Activated naive CD8-positive, alpha-beta T cell (primary cell): ENCODE measurements around the gene TMEM98.
"Not testable (repeated sequence)": the region's sequence is repeated elsewhere in the genome, so short reads cannot be mapped to it uniquely, and the experiment has no call there.

ENCODE experiments used
- H3K27ac Mint-ChIP-seq: one replicate; pipeline ENCODE4 v1.8.0; 2021; ENCODE audit warnings: mixed read lengths
- H3K27me3 Mint-ChIP-seq: one replicate; pipeline ENCODE4 v1.8.0; 2021; ENCODE audit warnings: mixed read lengths
- H3K36me3 Mint-ChIP-seq: one replicate; pipeline ENCODE4 v1.8.0; 2021; ENCODE audit warnings: mixed read lengths
- H3K4me1 Mint-ChIP-seq: one replicate; pipeline ENCODE4 v1.8.0; 2021; ENCODE audit warnings: low read depth, mixed read lengths
- H3K4me3 Mint-ChIP-seq: one replicate; pipeline ENCODE4 v1.8.0; 2021; ENCODE audit warnings: mild to moderate bottlenecking, mixed read lengths
- H3K9me3 Mint-ChIP-seq: one replicate; pipeline ENCODE4 v1.8.0; 2021; ENCODE audit warnings: low read depth, mixed read lengths

The TMEM98 gene

DNA sequence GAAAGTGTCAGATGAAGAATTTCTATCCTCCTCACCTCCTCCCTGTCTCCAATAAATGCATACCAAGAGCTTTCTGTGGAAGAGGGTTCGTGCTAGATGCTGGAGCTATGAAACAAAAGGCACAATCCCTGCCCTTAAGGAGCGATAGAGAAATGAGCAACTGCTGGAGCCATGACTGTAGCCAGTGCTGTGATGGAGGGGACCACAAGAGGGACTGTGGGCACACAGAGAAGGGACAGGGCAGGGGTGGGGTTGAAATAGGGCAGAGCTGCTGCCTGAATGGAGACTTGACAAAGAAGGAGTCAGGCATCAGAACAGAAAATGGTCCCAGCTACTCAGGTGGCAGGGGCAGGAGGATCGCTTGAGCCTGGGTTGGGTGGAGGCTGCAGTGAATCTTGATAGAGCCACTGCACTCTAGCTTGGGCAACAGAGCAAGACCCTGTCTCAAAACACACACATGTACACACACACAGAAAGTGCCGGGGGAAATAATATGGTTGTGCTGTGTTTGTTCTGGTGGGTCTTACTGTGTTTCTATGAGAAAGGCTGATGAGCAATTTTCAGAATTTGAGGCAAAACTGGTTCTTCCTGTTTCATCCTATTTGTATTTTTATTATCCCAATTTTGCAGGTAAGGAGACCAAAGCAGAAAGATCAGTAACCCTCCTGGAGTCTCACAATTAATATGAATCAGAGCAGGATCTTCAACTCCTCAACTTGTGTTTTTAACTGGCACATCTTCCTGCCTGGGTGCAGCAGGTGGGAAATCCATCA is 16.5 kb downstream of the TMEM98 start:
- Mint-ChIP-seq H3K27me3 (peaks cover 2% of the 10 kb centered on the region), H3K27ac (no peak overlapping the region), H3K36me3 (no peaks in the 10 kb centered on the region), H3K4me3 (no peak overlapping the region), H3K9me3 (no peaks in the 10 kb centered on the region), H3K4me1 (no peaks in the 10 kb centered on the region)

DNA sequence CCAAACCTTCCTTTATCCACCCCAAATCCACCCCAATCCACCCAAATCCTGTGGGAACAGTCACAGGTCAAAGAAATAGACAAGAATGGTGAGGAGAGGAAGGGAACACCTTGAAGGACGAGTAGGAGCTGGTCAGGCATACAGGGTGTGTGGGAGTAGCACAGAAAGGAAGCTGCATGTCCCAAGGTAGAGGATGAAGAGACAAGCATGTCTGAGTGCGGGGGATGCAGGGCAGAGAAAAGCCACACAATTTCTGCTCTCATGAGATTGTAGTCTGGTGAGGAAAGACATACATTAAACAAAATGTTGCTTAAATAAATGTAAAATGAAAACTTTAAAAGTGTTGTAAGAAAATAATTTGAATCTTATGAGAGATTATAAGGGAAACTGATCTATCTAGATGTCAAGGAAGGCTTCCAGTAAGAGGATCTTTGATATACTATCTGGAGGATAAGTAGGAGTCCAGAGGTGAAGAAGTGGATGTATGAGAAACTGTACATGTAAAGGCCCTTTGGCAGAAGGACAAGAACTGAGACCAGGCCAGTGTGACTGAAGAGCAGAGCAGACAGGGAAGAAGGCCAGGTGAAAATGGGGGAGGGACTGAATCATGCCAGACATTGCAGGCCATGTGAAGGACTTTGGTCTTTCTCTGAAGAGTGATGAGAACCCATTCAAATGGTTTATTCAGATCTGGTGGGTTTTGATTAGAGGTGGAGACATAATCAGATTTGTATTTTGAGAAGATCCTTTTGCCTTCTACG is 18.6 kb downstream of the TMEM98 start:
- Mint-ChIP-seq H3K27ac (no peak overlapping the region), H3K36me3 (no peaks in the 10 kb centered on the region), H3K27me3 (peaks cover 5% of the 10 kb centered on the region), H3K4me3 (no peak overlapping the region), H3K4me1 (no peaks in the 10 kb centered on the region), H3K9me3 (no peaks in the 10 kb centered on the region)

- H3K4me3 Mint-ChIP-seq = no peak overlapping the region
- no peaks in the 10 kb centered on the region for H3K9me3 Mint-ChIP-seq
- no peak overlapping the region for H3K27ac Mint-ChIP-seq
- no peaks in the 10 kb centered on the region for H3K36me3 Mint-ChIP-seq
- H3K27me3 Mint-ChIP-seq = peaks cover 12% of the 10 kb centered on the region
- H3K4me1 Mint-ChIP-seq = no peaks in the 10 kb centered on the region
Measured at GRCh38 chr17:32947736-32948135, 19.8 kb downstream of the TMEM98 start.

- H3K4me3 Mint-ChIP-seq = no peak overlapping the region
- no peaks in the 10 kb centered on the region for H3K4me1 Mint-ChIP-seq
- H3K27me3 Mint-ChIP-seq = peaks cover 12% of the 10 kb centered on the region
- no peak overlapping the region for H3K27ac Mint-ChIP-seq
- H3K9me3 Mint-ChIP-seq = no peaks in the 10 kb centered on the region
- H3K36me3 Mint-ChIP-seq = no peaks in the 10 kb centered on the region
Measured at GRCh38 chr17:32949181-32949580, 21.2 kb downstream of the TMEM98 start.

- peaks cover 14% of the 10 kb centered on the region for H3K27me3 Mint-ChIP-seq
- H3K4me1 Mint-ChIP-seq, H3K27ac Mint-ChIP-seq, H3K36me3 Mint-ChIP-seq, H3K9me3 Mint-ChIP-seq, H3K4me3 Mint-ChIP-seq: not testable (repeated sequence)
Measured at GRCh38 chr17:32952491-32952890, 24.5 kb downstream of the TMEM98 start.

DNA sequence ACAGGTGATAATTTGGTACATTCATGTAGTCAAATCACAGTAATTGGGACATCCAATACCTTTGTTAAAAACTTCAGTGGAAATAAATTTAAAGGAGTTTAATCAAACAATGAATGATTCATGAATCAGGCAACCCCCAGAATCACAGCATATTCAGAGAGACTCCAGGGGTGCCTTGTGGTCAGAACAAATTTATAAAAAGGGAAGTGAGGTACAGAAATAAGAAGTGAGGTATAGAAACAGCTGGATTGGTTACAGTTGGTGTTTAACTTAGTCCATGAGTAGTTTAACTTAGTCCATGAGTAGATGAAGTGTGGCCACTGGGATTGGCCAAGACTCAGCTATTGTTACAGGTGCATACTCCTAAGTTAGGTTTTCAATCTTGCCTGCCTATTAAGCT is 25.1 kb downstream of the TMEM98 start:
- H3K36me3 Mint-ChIP-seq = no peaks in the 10 kb centered on the region
- peaks cover 14% of the 10 kb centered on the region for H3K27me3 Mint-ChIP-seq
- no peak overlapping the region for H3K27ac Mint-ChIP-seq
- H3K9me3 Mint-ChIP-seq = no peaks in the 10 kb centered on the region
- no peak overlapping the region for H3K4me3 Mint-ChIP-seq
- H3K4me1 Mint-ChIP-seq = no peaks in the 10 kb centered on the region

- H3K4me1 Mint-ChIP-seq = no peaks in the 10 kb centered on the region
Measured at GRCh38 chr17:32953857-32954256, 25.9 kb downstream of the TMEM98 start.

GRCh38 chr17:32954477-32954876 is 26.5 kb downstream of the TMEM98 start:
- Mint-ChIP-seq H3K4me1 (no peaks in the 10 kb centered on the region), H3K9me3 (no peaks in the 10 kb centered on the region), H3K4me3 (no peak overlapping the region), H3K36me3 (no peaks in the 10 kb centered on the region), H3K27me3 (peaks cover 14% of the 10 kb centered on the region), H3K27ac (no peak overlapping the region)

More at GRCh38 chr17:32953857-32954256, 25.9 kb downstream of the TMEM98 start:
- H3K27ac Mint-ChIP-seq = no peak overlapping the region
- peaks cover 14% of the 10 kb centered on the region for H3K27me3 Mint-ChIP-seq
- no peak overlapping the region for H3K4me3 Mint-ChIP-seq
- no peaks in the 10 kb centered on the region for H3K36me3 Mint-ChIP-seq
- H3K9me3 Mint-ChIP-seq = no peaks in the 10 kb centered on the region

- no peaks in the 10 kb centered on the region for H3K4me1 Mint-ChIP-seq
- H3K9me3 Mint-ChIP-seq = no peaks in the 10 kb centered on the region
- H3K27ac Mint-ChIP-seq = no peak overlapping the region
- H3K27me3 Mint-ChIP-seq = peaks cover 11% of the 10 kb centered on the region
- H3K4me3 Mint-ChIP-seq = no peak overlapping the region
- H3K36me3 Mint-ChIP-seq = no peaks in the 10 kb centered on the region
Measured at GRCh38 chr17:32955155-32955554, 27.2 kb downstream of the TMEM98 start.

GRCh38 chr17:32956240-32956970 is 28.5 kb downstream of the TMEM98 start:
- Mint-ChIP-seq H3K27ac (no peak overlapping the region), H3K4me3 (no peak overlapping the region), H3K27me3 (peaks cover 11% of the 10 kb centered on the region), H3K4me1 (no peaks in the 10 kb centered on the region), H3K9me3 (no peaks in the 10 kb centered on the region), H3K36me3 (no peaks in the 10 kb centered on the region)

GRCh38 chr17:32958418-32958817 is 30.5 kb downstream of the TMEM98 start:
- Mint-ChIP-seq H3K4me3 (no peak overlapping the region), H3K27me3 (peaks cover 9% of the 10 kb centered on the region), H3K9me3 (no peaks in the 10 kb centered on the region)

DNA sequence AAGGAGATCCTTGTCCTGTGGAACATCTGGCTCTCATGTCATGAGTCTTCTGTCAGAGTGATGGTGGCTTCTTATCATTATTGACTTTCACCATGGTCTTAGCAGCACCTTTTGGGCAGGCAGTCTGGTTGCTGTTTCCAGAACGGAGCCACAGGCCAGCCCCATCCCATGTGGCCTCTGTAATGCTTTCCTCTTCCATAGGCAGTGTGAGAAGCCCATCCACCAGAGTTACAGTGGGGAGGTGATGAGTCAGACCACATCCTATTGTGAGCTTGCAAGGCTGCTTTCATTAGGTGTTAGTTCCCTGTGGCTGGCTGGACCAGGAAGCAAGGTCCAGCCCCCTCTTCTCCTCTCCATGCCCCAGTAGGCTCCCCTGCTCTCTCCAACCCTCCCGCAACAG is 32.9 kb downstream of the TMEM98 start:
- Mint-ChIP-seq H3K4me3 (no peak overlapping the region), H3K36me3 (no peaks in the 10 kb centered on the region), H3K27ac (no peak overlapping the region), H3K9me3 (no peaks in the 10 kb centered on the region), H3K4me1 (no peaks in the 10 kb centered on the region), H3K27me3 (peaks cover 15% of the 10 kb centered on the region)

More at GRCh38 chr17:32958418-32958817, 30.5 kb downstream of the TMEM98 start:
- Mint-ChIP-seq H3K27ac (no peak overlapping the region), H3K4me1 (no peaks in the 10 kb centered on the region), H3K36me3 (no peaks in the 10 kb centered on the region)

DNA sequence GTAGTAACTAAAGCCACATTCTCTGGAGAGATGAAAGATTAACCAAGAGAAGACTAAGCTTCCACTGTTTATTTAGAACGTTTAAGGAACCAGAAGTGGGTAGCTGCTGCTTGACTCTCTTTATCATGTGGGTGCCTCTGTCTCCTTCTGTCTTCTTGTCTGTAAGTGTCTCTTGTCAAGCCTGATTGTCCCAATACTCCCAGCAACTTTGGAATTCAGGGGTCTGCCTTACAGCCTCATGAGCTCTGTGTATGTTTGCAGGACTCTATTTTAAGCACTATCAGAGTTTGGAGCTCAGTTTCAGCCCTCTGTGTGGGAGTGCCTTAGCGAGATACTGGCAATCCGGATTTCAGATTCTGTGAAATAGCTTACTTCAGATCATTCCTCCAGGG is 34.4 kb downstream of the TMEM98 start:
- Mint-ChIP-seq H3K36me3 (no peaks in the 10 kb centered on the region), H3K27me3 (peaks cover 15% of the 10 kb centered on the region), H3K9me3 (no peaks in the 10 kb centered on the region), H3K4me3 (no peak overlapping the region), H3K27ac (no peak overlapping the region), H3K4me1 (no peaks in the 10 kb centered on the region)

DNA sequence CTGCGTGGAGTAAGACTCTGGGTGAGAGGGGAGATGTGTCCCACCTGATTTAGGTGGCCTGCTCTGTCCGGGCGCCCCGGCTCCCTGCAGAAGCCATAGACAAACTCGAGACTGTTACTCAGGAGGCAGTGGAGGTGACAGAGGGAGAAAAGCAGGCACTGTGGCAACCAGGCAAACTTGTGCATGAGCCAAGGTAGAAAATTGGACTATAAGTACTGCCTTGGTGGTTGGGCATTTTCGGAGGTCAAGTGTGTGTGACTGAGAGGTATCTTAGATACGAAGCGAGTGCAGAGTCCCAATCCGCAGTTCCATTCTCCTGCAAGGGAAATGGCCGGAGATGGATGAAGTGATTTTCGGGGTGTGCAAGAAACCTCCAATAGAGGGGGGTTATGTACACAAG is 36.6 kb downstream of the TMEM98 start:
- Mint-ChIP-seq H3K9me3 (no peaks in the 10 kb centered on the region), H3K27ac (no peak overlapping the region), H3K36me3 (no peaks in the 10 kb centered on the region), H3K4me3 (no peak overlapping the region), H3K27me3 (peaks cover 15% of the 10 kb centered on the region), H3K4me1 (no peaks in the 10 kb centered on the region)

- not testable (repeated sequence) for H3K27ac Mint-ChIP-seq, H3K36me3 Mint-ChIP-seq, H3K27me3 Mint-ChIP-seq, H3K9me3 Mint-ChIP-seq, H3K4me1 Mint-ChIP-seq, H3K4me3 Mint-ChIP-seq
Measured at GRCh38 chr17:32969231-32969630, 41.3 kb downstream of the TMEM98 start.
